KMS-11 (cell line): ENCODE data around the gene ATP6AP1.

Source experiments
- H2AFZ ChIP-seq: fragments of 200-600 bp; sonication (generic); 2 replicates; pipeline ENCODE4 v1.6.1; 2016; ENCODE audit warnings: antibody characterized with exemption, mixed run types, low read depth
- H3K27ac ChIP-seq: fragments of 200-600 bp; sonication (generic); 2 replicates; pipeline ENCODE4 v1.6.1; 2016; ENCODE audit warnings: mild to moderate bottlenecking, mixed run types
- H3K27me3 ChIP-seq: fragments of 200-600 bp; sonication (generic); 2 replicates; pipeline ENCODE4 v1.6.1; 2017; ENCODE audit warnings: mild to moderate bottlenecking, low read depth, mixed run types, moderate library complexity; ENCODE audit not compliant: insufficient read depth
- H3K36me3 ChIP-seq: fragments of 200-600 bp; sonication (generic); 2 replicates; pipeline ENCODE4 v1.6.1; 2017; ENCODE audit warnings: mild to moderate bottlenecking, mixed run types; ENCODE audit not compliant: insufficient read depth
- H3K4me1 ChIP-seq: fragments of 200-600 bp; sonication (generic); 2 replicates; pipeline ENCODE4 v1.6.1; 2016; ENCODE audit warnings: mild to moderate bottlenecking, low read depth, mixed run types; ENCODE audit not compliant: poor library complexity, severe bottlenecking
- H3K4me2 ChIP-seq: fragments of 200-600 bp; sonication (generic); 2 replicates; pipeline ENCODE4 v1.7.0; 2016; ENCODE audit warnings: mild to moderate bottlenecking, mixed run types
- H3K4me3 ChIP-seq: fragments of 200-600 bp; sonication (generic); IDR thresholded peaks from 2 replicates; pipeline ENCODE4 v1.6.1; 2017; ENCODE audit warnings: low read depth, low read length, mixed read lengths; ENCODE audit not compliant: insufficient read depth
- H3K79me2 ChIP-seq: fragments of 200-600 bp; sonication (generic); 2 replicates; pipeline ENCODE4 v1.6.1; 2016; ENCODE audit warnings: low read depth, mixed run types; ENCODE audit not compliant: insufficient read depth
- H3K9ac ChIP-seq: fragments of 200-600 bp; sonication (generic); 2 replicates; pipeline ENCODE4 v1.6.1; 2016; ENCODE audit warnings: mild to moderate bottlenecking, mixed run types
- H4K20me1 ChIP-seq: fragments of 200-600 bp; sonication (generic); 2 replicates; pipeline ENCODE4 v1.6.1; 2016; ENCODE audit warnings: mild to moderate bottlenecking, mixed run types; ENCODE audit not compliant: insufficient read depth
- CTCF ChIP-seq: fragments of 200-600 bp; sonication (generic); conservative IDR thresholded peaks from 2 replicates; pipeline ENCODE4 v1.6.1; 2017; ENCODE audit warnings: low read depth, mild to moderate bottlenecking, antibody characterized with exemption, low read length, moderate library complexity, mixed read lengths

ATP6AP1 gene

GRCh38 chrX:154434394-154435168, 6.1 kb downstream of the ATP6AP1 start:
- H3K4me2 ChIP-seq, result no peak overlapping the region
- peaks cover 13% of the 10 kb centered on the region; the same call in 1 of the 2 replicates for H3K79me2 ChIP-seq
- H3K4me3 ChIP-seq, result no peak overlapping the region
- H3K4me1 ChIP-seq, result peaks cover 1% of the 10 kb centered on the region
- no peaks in the 10 kb centered on the region for H4K20me1 ChIP-seq
- H2AFZ ChIP-seq, result no peak overlapping the region
- no peaks in the 10 kb centered on the region for H3K36me3 ChIP-seq
- TF ChIP-seq CTCF, result no peak
- H3K9ac ChIP-seq, result no peak overlapping the region
- H3K27me3 ChIP-seq, result no peaks in the 10 kb centered on the region
- H3K27ac ChIP-seq, result no peak overlapping the region

GRCh38 chrX:154435171-154435733, 6.8 kb downstream of the ATP6AP1 start:
- Histone ChIP-seq H3K4me2 (no peak overlapping the region), H3K4me1 (no peaks in the 10 kb centered on the region), H4K20me1 (no peaks in the 10 kb centered on the region), H3K79me2 (peaks cover 12% of the 10 kb centered on the region; the same call in 1 of the 2 replicates), H2AFZ (no peak overlapping the region), H3K4me3 (no peak overlapping the region), H3K9ac (no peak overlapping the region), H3K36me3 (no peaks in the 10 kb centered on the region), H3K27ac (no peak overlapping the region), H3K27me3 (no peaks in the 10 kb centered on the region)
- no peak for TF ChIP-seq CTCF

- 0 out of 2 replicates have a peak overlapping the region, but pooled peaks have one; percentile 39 for H3K4me2 ChIP-seq
- peak overlapping the region; percentile 39; the same call in 1 of the 2 replicates for H3K9ac ChIP-seq
- peaks cover 12% of the 10 kb centered on the region; the same call in 1 of the 2 replicates for H3K79me2 ChIP-seq
- no peak for TF ChIP-seq CTCF
- H3K27me3 ChIP-seq, result no peaks in the 10 kb centered on the region
- no peaks in the 10 kb centered on the region for H3K4me1 ChIP-seq
- H3K4me3 ChIP-seq, result no peak overlapping the region
- no peak overlapping the region for H2AFZ ChIP-seq
- 0 out of 2 replicates have a peak overlapping the region, but pooled peaks have one; percentile 38 for H3K27ac ChIP-seq
- no peaks in the 10 kb centered on the region for H3K36me3 ChIP-seq
- H4K20me1 ChIP-seq, result no peaks in the 10 kb centered on the region
These were observed 8.0 kb downstream of the ATP6AP1 start for GRCh38 chrX:154436374-154436982.

GRCh38 chrX:154436983-154437752, 8.7 kb downstream of the ATP6AP1 start, which contains the start of gene GDI1:
TSS of gene GDI1 (plus strand) at chrX:154437154. CDS start at chrX:154437255, 101 bp downstream.
- peak within 1 kb of the TSS; percentile 30; the same call in 1 of the 2 replicates for H2AFZ ChIP-seq
- H3K4me2 ChIP-seq, result peak within 1 kb of the TSS; percentile 71
- 0 out of 2 replicates have a peak within 1 kb of the TSS, but pooled peaks have one; percentile 38 for H3K27ac ChIP-seq
- no peak for TF ChIP-seq CTCF
- no peaks in the 10 kb centered on the region for H3K36me3 ChIP-seq
- H4K20me1 ChIP-seq, result no peaks in the 10 kb centered on the region
- H3K4me1 ChIP-seq, result no peaks in the 10 kb centered on the region
- H3K4me3 ChIP-seq, result no peak within 1 kb of the TSS
- no peaks in the 10 kb centered on the region for H3K27me3 ChIP-seq
- peak within 1 kb of the TSS; percentile 39; the same call in 1 of the 2 replicates for H3K9ac ChIP-seq
- peaks cover 12% of the 10 kb centered on the region; the same call in 1 of the 2 replicates for H3K79me2 ChIP-seq
